SKM-1 treated with dmso at 0.1 percent for 144 hours (cell line): Measurements from ENCODE around the gene GIPC2.
"Not testable (repeated sequence)": the region's sequence is repeated elsewhere in the genome, so short reads cannot be mapped to it uniquely, and the experiment has no call there.

Experiments
- DNase-seq: peaks from one replicate; lab custom pipeline; 2025; ENCODE audit not compliant: unreplicated experiment; lab: John Stamatoyannopoulos, UW

The GIPC2 gene

DNA sequence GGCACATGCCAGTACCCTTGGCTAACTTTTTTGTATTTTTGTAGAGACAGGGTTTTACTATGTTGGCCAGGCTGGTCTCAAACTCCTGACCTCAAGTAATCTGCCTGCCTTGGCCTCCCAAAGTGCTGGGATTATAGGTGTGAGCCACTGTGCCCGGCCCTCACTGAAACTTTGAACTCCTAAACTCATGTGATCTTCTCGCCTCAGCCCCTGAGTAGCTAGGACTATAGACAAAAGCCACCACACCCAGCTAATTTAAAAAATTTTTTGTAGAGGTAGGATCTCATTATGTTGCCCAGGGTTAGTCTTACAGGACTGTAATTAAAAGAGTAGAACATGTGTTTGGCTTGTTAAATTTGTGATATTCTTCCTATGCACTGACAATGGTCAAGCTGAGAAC lies 19.1 kb downstream of the GIPC2 start:
- DNase-seq = not testable (repeated sequence)

DNA sequence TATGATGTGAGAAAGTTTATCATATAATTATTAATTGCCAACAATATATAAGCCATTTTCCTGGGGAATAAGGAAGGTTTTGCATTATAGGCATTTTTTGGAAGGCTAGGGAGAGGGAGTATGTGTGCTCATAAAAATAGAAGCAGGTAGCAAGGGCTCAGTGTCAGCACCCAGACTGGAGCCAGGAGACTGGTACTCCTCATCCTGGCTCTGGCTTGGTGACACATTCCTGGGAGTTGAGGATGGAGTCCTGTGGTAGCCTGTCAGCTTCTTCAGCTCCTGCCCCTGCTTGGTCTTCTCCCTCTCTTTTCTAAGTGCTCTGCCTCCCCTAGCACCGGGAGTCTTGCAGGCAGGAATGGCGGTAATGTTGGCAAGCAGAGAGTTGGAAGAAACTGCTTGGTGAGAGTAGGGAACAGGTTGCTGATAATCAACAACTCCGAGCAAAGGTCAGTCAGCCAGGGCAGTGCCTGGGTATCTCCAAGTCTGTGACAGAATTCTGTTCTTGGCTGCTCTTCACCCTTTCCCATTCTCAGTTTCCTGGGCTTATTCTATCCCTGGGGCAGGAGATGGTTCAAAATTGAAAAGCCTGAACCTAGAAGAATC lies 23.0 kb downstream of the GIPC2 start:
- DNase-seq = no peak

DNA sequence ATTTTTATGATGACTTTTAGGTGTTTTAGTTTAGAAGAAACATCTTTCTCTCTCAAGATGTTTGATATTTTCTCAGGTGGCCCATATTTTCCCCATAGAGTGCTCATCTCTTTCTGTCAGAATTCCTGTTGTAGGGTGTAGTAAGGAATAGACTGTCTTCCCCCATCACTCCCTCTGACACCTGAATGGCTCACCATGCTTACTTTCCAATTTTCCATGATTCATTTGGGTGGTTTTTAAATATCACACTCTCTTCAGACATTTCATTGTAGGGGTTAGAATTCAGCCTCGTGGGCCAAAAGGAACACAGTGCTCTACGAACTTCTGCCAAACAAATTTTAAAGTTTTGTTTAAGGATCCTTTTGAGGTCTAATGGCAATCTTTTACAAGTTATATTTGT lies 24.0 kb downstream of the GIPC2 start:
- no peak for DNase-seq

- DNase-seq = no peak
These were observed 24.4 kb downstream of the GIPC2 start for GRCh38 chr1:78070210-78070609.

- no peak for DNase-seq
These were observed 25.0 kb downstream of the GIPC2 start for GRCh38 chr1:78070758-78071157.

DNA sequence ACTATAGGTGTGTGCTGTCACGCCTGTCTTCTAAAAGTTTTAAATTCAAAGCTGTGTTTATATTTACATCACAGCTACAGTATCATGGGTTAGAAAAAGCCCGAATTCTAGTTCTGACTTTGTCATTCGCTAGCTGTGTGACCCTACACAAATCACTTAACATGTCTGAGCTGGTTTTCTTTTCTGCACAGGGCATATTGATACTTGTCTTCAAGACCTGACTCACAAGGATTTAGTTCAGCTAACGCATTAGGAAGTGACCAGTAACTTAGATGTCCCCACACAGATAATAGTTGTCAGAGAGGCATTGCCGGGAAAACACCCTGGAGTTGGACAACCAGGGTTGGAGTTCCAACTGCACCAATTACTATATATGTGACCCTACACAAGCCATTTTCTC lies 25.9 kb downstream of the GIPC2 start:
- no peak for DNase-seq

DNA sequence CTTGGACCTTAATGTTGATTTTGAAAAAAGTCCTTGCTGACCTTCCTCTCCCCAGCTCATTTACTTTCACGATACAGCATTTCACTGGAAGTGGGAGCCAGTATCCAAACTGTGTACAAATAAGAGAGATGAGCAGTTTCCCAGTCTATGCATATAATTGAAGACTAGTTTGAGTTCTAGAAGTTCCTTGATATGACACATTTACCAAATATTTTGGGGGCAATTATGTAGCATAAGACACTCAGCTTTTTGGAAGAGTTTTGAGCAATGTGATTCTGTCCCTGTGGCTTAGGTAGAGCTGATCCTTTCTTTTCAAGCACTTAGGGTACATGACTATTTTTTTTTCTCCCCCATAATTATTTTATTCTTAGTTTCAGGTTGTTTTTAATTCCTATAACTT lies 26.4 kb downstream of the GIPC2 start:
- no peak for DNase-seq

DNA sequence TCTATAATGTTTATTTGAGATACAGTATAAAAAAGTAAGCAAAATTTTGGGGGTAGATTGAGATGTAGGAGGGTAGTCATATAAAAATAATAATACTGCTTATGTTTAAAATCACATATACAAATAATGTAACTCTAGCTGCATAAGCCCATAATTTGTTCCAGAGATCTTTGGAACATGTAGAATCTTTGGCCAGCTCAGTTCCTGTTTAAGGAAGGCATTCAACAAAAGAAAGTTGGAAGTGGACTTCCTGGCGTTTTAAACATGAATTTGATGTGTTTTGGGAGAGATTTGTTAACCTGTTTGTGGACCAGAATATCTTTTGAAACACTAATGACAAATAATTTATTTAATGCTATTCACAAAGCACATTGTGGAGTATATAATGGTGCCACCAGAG lies 27.7 kb downstream of the GIPC2 start:
- no peak for DNase-seq

DNA sequence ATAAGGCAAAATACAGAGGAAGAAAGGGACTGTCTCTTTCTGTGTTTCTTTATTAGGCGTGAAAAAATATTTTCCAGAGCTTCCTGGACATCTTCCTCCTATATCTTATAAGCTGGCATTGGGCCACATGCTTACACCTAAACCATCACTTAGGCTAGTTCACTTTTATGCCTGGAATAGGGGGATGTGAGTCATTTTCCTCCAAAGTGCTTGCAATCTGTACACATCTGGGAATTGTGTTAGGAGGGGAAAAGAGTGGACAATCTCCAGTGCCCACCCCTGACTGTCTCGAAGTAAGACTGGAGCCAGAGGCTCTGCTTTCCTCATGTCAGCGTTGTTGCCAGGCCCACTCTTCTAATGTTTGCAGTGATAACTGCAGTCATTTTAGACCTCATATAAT lies 29.9 kb downstream of the GIPC2 start:
- no peak for DNase-seq

DNA sequence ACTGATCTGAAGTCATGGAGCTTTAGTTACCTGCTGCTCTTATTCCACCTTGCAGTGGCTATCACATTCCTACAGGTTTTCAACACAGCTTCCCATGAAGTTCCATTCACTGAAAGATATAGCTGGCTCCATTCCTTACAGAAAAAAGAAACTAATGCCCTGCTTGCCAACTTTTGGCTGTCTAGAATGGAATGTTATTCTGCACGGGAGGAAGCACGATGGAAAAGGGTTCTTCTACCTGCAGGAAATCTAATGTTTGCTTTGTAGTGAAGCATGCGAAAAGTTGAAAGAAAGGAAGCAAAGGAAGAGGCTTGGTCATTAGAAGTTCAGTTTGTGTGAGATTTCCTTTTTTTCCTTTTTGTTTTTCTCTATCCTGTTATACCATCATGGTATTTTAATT lies 32.6 kb downstream of the GIPC2 start:
- no peak for DNase-seq

DNA sequence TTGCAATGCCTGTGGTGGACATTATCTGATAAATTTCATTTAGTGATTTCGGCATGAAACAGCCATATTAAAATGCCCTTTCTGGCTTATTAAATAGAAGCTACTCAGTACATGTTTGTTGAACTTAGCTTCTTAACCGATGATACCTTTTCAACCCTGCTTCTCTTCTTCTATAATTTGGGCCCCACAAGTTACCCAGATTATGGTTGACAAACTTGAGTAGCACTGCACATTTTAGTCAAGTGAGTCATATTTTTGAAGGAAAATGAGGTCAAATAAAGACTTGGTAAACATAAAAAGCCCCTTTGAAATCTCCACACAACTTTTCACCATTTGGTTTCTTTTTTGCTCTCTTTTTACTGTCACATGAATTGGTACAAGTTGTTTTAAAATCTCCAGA lies 33.8 kb downstream of the GIPC2 start:
- DNase-seq = no peak

- no peak for DNase-seq
These were observed 35.0 kb downstream of the GIPC2 start for GRCh38 chr1:78080767-78081166.

DNA sequence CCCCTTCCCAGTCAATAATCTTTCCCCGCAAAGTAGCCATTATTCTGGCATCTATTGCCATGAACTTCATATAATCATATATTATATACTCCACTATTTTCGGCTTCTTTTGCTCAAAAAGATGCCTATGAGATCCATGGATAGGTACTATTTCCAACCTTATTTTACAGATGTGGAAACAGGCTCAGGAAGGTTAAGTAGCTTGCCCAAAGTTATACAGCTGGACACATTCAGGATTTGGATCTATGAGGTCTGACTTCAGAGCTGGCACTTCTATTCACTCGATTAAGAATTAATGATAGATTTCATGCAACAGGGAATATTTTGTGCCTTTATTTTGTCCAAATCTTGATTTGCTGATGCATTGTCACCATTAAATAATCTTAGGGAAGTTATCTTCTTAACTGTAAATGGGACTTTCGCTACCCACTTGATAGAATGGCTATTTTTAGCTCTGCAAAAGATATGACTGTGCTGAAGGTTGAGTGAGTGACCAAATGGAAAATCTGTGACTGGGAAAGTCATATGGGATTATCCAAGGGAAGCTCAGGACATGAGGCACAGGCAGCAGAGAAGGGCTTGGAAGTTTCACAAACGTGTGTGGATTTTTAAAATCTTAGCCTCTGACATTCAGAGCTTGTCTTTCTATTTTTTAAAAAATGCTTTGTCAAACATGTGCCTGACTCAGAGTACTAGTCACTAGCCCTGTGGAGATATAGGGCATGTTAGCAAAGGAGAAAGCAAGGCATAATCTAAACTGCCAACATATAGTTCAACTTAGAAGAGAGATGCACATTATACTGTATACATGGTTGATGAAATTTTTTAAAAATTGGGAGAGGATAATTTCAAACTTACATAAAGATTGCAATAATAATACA lies 36.5 kb downstream of the GIPC2 start:
- no peak for DNase-seq

DNA sequence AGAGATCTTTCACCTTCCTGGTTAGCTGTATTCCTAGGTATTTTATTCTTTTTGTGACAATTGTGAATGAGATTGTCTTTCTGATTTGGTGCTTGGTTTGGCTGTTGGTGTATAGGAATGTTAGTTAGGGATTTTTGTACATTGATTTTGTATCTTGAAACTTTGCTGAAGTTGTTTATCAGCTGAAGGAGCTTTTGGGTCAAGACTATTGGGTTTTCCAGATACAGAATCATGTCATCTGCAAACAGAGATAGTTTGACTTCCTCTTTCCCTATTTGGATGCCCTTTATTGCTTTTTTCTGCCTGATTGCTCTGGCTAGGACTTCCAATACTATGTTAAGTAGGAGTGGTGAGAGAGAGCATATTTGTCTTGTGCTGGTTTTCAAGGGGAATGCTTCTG lies 38.9 kb downstream of the GIPC2 start:
- not testable (repeated sequence) for DNase-seq

- DNase-seq = no peak
These were observed 40.9 kb downstream of the GIPC2 start for GRCh38 chr1:78086697-78087096.

DNA sequence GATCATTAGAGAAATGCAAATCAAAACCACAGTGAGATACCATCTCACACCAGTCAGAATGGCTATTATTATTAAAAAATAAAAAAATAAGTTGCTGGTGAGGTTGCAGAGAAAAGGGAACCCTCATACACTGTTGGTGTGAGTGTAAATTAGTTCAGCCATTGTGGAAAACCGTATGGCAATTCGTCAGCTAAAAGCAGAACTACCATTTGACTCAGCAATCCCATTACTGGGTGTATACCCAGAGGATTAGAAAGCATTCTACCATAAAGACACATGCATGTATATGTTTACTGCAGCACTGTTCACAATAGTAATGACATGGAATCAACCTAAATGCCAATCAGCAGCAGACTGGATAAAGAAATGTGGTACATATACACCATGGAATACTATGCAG lies 42.2 kb downstream of the GIPC2 start:
- DNase-seq = no peak

DNA sequence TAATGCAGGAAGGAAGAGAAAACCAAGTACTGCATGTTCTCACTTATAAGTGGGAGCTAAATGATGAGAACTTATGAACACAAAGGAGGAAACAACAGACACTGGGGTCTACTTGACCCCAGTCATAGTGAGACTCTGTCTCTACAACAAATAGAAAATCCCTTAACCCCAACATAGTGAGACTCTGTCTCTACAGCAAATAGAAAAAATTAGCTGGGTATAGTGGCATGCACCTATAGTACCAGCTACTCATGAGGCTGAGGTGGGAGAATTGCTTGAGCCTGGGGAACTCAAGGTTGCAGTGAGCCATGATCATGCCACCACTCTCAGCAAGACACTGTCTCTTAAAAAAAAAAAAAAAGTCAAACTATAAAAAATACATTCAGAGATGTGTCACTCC lies 42.7 kb downstream of the GIPC2 start:
- no peak for DNase-seq

DNA sequence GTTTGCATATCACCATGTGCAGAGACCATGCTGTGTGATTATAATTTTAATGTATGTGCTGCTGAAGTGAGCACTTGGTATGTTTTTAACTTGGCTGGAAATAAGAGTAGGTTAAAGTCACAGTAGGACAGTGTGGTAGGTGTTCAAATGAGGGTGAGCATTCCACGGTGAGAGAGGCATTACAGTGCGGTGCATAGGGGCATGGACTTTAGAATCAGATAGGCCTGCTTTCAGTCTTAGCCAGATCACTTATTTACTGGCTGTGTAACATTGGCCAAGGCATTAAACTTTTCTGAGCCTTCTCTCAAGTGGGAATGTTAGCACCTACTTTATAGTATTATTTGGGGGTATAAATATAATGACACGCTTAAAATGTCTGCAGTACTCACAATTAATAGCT lies 43.2 kb downstream of the GIPC2 start:
- no peak for DNase-seq

- no peak for DNase-seq
These were observed 44.8 kb downstream of the GIPC2 start for GRCh38 chr1:78090472-78091133.

- DNase-seq = no peak
These were observed 45.5 kb downstream of the GIPC2 start for GRCh38 chr1:78091215-78091813.

DNA sequence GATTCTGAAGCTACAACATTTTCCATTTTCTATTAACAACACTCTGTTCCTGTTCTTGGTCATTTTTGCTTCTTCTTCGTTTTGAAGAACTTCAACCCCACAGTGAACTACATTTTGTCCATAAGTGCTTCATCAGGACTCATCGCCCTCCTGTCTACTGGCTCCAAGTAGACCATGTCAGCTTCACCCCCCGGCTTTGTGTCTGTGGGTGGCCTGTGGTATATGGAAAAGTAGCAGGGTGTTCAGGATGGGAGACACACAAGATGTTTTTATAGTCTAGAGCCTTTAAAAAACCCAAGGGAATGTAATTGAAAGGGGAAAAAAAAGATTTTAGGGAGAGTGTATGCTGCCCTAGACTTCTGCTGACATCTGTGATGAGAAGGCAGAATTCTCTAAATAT lies 46.1 kb downstream of the GIPC2 start:
- no peak for DNase-seq

GRCh38 chr1:78092643-78093042 lies 46.9 kb downstream of the GIPC2 start:
- no peak for DNase-seq
